ENCODE data around the gene TNS3. TPM values are rescaled to one million over a fixed set of nuclear protein-coding genes. Genes with fewer than 3 reads are reported as not detected.

Gene TNS3
- total RNA-seq, 4 donors from 2014 or later: 27.2 to 110 (median 47.5) TPM

DNA sequence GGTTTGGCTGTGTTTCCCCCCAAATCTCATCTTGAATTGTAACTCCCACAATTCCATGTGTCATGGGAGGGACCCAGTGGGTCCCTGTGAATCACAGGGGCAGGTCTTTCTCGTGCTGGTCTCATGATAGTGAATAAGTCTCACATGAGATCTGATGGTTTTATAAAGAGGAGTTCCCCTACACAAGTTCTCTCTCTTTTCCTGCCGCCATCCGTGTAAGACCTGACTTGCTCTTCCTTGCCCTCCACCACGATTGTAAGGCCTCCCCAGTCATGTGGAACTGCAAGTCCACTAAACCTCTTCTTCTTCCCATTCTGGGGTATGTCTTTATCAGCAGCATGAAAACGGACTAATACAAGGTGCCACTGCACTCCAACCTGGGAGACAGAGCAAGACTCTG is 329.2 kb downstream of the TNS3 start:
- TF ChIP-seq POLR2A (IDR thresholded peaks at IDR 0.05): no peak
- TF ChIP-seq, protein P1, sequence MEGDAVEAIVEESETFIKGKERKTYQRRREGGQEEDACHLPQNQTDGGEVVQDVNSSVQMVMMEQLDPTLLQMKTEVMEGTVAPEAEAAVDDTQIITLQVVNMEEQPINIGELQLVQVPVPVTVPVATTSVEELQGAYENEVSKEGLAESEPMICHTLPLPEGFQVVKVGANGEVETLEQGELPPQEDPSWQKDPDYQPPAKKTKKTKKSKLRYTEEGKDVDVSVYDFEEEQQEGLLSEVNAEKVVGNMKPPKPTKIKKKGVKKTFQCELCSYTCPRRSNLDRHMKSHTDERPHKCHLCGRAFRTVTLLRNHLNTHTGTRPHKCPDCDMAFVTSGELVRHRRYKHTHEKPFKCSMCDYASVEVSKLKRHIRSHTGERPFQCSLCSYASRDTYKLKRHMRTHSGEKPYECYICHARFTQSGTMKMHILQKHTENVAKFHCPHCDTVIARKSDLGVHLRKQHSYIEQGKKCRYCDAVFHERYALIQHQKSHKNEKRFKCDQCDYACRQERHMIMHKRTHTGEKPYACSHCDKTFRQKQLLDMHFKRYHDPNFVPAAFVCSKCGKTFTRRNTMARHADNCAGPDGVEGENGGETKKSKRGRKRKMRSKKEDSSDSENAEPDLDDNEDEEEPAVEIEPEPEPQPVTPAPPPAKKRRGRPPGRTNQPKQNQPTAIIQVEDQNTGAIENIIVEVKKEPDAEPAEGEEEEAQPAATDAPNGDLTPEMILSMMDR (IDR thresholded peaks at IDR 0.05): no peak
- H3K27ac ChIP-seq: peak overlapping the region in 1 of 2 donors; percentile 92
- H3K9me3 ChIP-seq: no peaks in the 10 kb centered on the region
- H3K27me3 ChIP-seq: no peaks in the 10 kb centered on the region
- H3K4me1 ChIP-seq: peaks cover 4 to 8% of the 10 kb centered on the region in 2 donors
- intact Hi-C loops (cut with DNase I; ENCODE audit: low total_unique reads): loop anchor here (10.0 kb wide), 2 partner anchors 158 to 1338 kb away; no protein-coding TSS in a partner anchor
- no peak for DNase-seq
- H3K36me3 ChIP-seq: no peaks in the 10 kb centered on the region
- no peak overlapping the region for H3K4me3 ChIP-seq

GRCh38 chr7:47249361-47249760 is 332.6 kb downstream of the TNS3 start:
- TF ChIP-seq, protein P1 (IDR thresholded peaks at IDR 0.05): no peak
- no peak for TF ChIP-seq POLR2A (IDR thresholded peaks at IDR 0.05)
- intact Hi-C loops (cut with DNase I; ENCODE audit: low total_unique reads): no loop called here
- no peaks in the 10 kb centered on the region for H3K36me3 ChIP-seq
- H3K4me3 ChIP-seq: no peak overlapping the region
- no peaks in the 10 kb centered on the region for H3K9me3 ChIP-seq
- H3K27ac ChIP-seq: no peak overlapping the region
- H3K27me3 ChIP-seq: no peaks in the 10 kb centered on the region
- DNase-seq: no peak
- H3K4me1 ChIP-seq: peaks cover 4 to 8% of the 10 kb centered on the region in 2 donors

- peaks cover 4 to 8% of the 10 kb centered on the region in 2 donors for H3K4me1 ChIP-seq
- intact Hi-C loops (cut with DNase I; ENCODE audit: low total_unique reads): no loop called here
Observed at GRCh38 chr7:47248797-47249196, 333.1 kb downstream of the TNS3 start.

GRCh38 chr7:47247132-47247531 is 334.8 kb downstream of the TNS3 start:
- intact Hi-C loops (cut with DNase I; ENCODE audit: low total_unique reads): no loop called here
- TF ChIP-seq, protein P1 (IDR thresholded peaks at IDR 0.05): no peak
- no peak for TF ChIP-seq POLR2A (IDR thresholded peaks at IDR 0.05)
- no peaks in the 10 kb centered on the region for H3K4me1 ChIP-seq
- no peaks in the 10 kb centered on the region for H3K36me3 ChIP-seq
- H3K9me3 ChIP-seq: no peaks in the 10 kb centered on the region
- DNase-seq: no peak
- H3K27me3 ChIP-seq: no peaks in the 10 kb centered on the region
- H3K27ac ChIP-seq: no peak overlapping the region
- H3K4me3 ChIP-seq: no peak overlapping the region

More at GRCh38 chr7:47248797-47249196, 333.1 kb downstream of the TNS3 start:
- Histone ChIP-seq H3K27me3 (no peaks in the 10 kb centered on the region), H3K4me3 (no peak overlapping the region), H3K9me3 (no peaks in the 10 kb centered on the region), H3K36me3 (no peaks in the 10 kb centered on the region), H3K27ac (no peak overlapping the region)
- DNase-seq: no peak
- no peak for TF ChIP-seq POLR2A (IDR thresholded peaks at IDR 0.05)
- TF ChIP-seq, protein P1 (IDR thresholded peaks at IDR 0.05): no peak

DNA sequence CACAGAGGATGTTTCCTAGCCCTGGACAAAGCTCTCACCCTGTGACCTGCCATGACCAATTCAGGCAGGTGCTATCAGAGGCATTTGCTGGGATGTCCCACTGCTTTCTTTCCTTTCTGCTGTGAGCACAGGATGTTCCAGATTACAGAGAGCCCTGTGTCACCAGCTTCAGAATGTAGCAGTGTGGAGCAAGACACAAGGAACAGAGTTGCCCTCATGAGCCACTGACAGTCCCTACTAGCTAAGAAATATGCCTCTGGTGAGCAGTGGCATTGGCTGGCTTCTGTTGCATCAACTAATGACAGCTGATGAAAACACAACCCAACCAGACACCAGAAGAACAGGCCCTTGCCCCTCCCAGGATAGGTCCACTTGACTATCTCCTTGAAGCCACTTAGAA is 337.2 kb downstream of the TNS3 start:
- H3K27me3 ChIP-seq: no peaks in the 10 kb centered on the region
- TF ChIP-seq POLR2A (IDR thresholded peaks at IDR 0.05): no peak
- TF ChIP-seq, protein P1 (IDR thresholded peaks at IDR 0.05): no peak
- H3K36me3 ChIP-seq: no peaks in the 10 kb centered on the region
- H3K27ac ChIP-seq: peak overlapping the region in 1 of 2 donors; percentile 73
- no peak overlapping the region for H3K4me3 ChIP-seq
- intact Hi-C loops (cut with DNase I; ENCODE audit: low total_unique reads): no loop called here
- H3K9me3 ChIP-seq: no peaks in the 10 kb centered on the region
- DNase-seq: no peak
- H3K4me1 ChIP-seq: no peaks in the 10 kb centered on the region

All from uterus (tissue), 4 donors.